ENCODE results near the gene ITPR3. TPM values are rescaled to one million over a fixed set of nuclear protein-coding genes. Genes with fewer than 3 reads are reported as not detected.

ITPR3 gene
- total and polyA plus RNA-seq, 2 of the 13 experiments (the other 11 are each of a cell fraction or from before 2014, with no cell fraction given), result 3.8 to 21.4 TPM

GRCh38 chr6:33579828-33580714 is 41.1 kb upstream of the ITPR3 start, which contains the start of gene BAK1 (continued):
- peak; percentile 84; the same call in 1 of the 2 replicates for TF ChIP-seq SNAPC4 (CRISPR knock-in tag; IDR thresholded peaks at IDR 0.05)
- TF ChIP-seq ZNF12 (CRISPR knock-in tag; IDR thresholded peaks at IDR 0.05), result no peak
- no peak; the same call in 1 of the 2 replicates for TF ChIP-seq ZNF609 (CRISPR knock-in tag; IDR thresholded peaks at IDR 0.05; ENCODE audit: borderline replicate concordance)
- TF ChIP-seq ZNF430 (CRISPR knock-in tag; IDR thresholded peaks at IDR 0.05), result no peak; the same call in 1 of the 2 replicates
- peak; percentile 20; the same call in 1 of the 2 replicates for TF ChIP-seq POGK (CRISPR knock-in tag; conservative IDR thresholded peaks at IDR 0.05)
- no peak for TF ChIP-seq ZNF513 (CRISPR knock-in tag; conservative IDR thresholded peaks at IDR 0.05)
- no peak for TF ChIP-seq ZFAT (CRISPR knock-in tag; conservative IDR thresholded peaks at IDR 0.05)
- peak; percentile 29; the same call in 1 of the 2 replicates for TF ChIP-seq FOSL2 (CRISPR knock-in tag; IDR thresholded peaks at IDR 0.05)
- no peak for TF ChIP-seq HMGA1 (CRISPR knock-in tag; conservative IDR thresholded peaks at IDR 0.05)
- TF ChIP-seq TIGD3 (CRISPR knock-in tag; IDR thresholded peaks at IDR 0.05; ENCODE audit: borderline replicate concordance), result no peak
- TF ChIP-seq ZNF263 (CRISPR knock-in tag; IDR thresholded peaks at IDR 0.05), result no peak

All from HepG2 (cell line).